Femur (tissue), 1 donor: ENCODE results near the gene EMD.

Source experiments
- DNase-seq: peaks from one replicate; pipeline ENCODE4 v3.0.0-alpha.2; 2017

EMD gene

DNA sequence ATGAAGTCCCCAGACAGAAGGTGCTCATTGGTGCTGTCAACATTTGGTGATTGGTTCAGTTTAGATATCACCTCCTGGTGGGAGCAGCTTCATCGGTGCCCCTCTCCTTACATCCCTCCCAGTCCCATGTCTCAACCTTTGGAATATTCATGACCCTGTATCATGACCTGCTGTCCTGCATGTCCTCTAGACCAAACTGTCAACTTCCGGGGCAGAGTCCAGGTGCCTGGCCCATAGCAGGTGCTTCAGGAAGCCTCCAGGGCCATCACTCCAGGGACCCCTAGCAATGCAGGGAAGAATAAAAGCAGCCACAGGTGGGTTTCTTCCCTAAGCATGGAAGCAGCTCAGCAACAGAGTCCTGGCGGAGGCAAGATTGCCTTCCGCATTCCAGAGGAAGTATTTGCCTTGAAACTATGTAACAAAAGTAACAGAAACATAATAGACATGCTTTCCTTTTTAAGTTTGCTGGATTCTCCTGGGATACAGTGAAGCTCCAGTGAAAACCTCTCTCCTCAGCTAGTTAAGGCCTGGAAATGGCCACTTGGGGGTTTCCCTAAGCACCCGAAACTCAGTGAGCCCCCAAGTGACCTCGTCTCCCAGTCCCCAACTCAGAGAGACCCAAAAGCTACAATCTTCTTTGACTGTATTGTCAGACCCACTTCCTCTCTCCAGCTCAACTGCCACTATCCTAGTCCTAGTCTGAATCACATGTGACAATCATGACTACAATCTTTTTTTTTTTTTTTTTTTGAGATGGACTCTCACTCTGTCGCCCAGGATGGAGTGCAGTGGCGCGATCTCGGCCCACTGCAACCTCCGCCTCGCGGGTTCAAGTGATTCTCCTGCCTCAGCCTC lies 48.0 kb downstream of the EMD start:
- DNase-seq: no peak

GRCh38 chrX:154428176-154429171 lies 49.4 kb downstream of the EMD start, which contains the start of gene ATP6AP1:
Gene ATP6AP1 (plus strand): TSS chrX:154428677. CDS start chrX:154428693, 16 bp downstream.
- peak; percentile 95 for DNase-seq

- no peak for DNase-seq
These were observed 50.6 kb downstream of the EMD start for GRCh38 chrX:154429711-154430110.

DNA sequence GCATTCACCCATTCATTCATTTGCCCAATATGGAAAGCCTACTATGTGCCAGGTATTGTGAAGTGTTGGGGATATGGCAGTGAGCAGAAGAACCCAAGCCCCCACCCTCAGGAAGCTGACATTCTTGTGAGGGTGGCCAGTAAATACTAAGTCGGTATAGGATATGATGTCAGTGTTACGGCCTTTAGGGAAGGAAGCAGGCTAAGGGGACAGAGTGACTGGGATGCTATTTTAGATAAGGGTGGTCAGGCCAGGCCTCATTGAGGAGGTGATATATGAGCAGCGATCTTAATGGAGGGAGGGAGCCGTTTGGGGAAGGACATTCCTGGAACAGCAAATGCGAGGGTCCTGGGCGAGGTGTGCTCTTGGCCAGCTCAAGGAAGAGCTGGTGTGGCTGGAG lies 51.4 kb downstream of the EMD start:
- DNase-seq: no peak

DNA sequence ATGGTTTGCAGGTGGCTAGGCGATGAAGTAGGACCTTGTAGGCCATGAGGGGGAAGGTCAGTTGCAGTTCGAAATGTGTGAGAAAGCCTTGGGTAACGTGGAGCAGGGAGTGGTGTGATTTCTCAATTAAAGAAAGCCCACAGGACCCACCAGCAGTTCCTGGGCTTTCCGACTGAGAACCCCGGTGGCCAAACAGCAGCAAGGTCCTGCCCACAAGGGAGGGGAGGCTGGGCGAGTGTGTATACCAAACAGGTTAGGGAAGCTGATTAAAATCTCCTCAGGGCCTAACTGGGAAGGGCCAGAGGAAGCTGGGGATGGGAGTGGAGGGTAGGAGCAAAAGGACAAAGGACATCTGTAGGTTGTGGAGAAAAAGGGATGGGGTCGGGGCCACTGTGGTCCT lies 51.8 kb downstream of the EMD start:
- DNase-seq: no peak
